Parathyroid adenoma (tissue), 2 donors: ENCODE measurements around the gene CADM1.

Experiments used
- H2AFZ ChIP-seq: fragments of 300-600 bp; sonication (generic); one replicate; pipeline ENCODE4 v1.7.0; 2017; ENCODE audit warnings: antibody characterized with exemption, mild to moderate bottlenecking
- H3K27ac ChIP-seq: fragments of 300-600 bp; sonication (generic); one replicate; pipeline ENCODE4 v1.7.0; 2017
- H3K27me3 ChIP-seq: fragments of 300-600 bp; sonication (generic); one replicate; pipeline ENCODE4 v1.7.0; 2017; ENCODE audit warnings: low read length; ENCODE audit not compliant: control insufficient read depth, insufficient read depth
- H3K36me3 ChIP-seq: fragments of 300-600 bp; sonication (generic); one replicate; pipeline ENCODE4 v1.7.0; 2017; ENCODE audit warnings: low read length; ENCODE audit not compliant: control insufficient read depth, insufficient read depth
- H3K4me1 ChIP-seq: fragments of 300-600 bp; sonication (generic); one replicate; pipeline ENCODE4 v1.7.0; 2017; ENCODE audit warnings: control low read depth
- H3K4me2 ChIP-seq: fragments of 300-600 bp; sonication (generic); one replicate; pipeline ENCODE4 v1.7.0; 2017; ENCODE audit warnings: low read length
- H3K4me3 ChIP-seq: fragments of 300-600 bp; sonication (generic); one replicate; pipeline ENCODE4 v1.7.0; 2017; ENCODE audit warnings: low read depth, low read length
- H3K79me2 ChIP-seq: fragments of 300-600 bp; sonication (generic); one replicate; pipeline ENCODE4 v1.7.0; 2017; ENCODE audit warnings: control low read depth
- H3K9ac ChIP-seq: fragments of 300-600 bp; sonication (generic); one replicate; pipeline ENCODE4 v1.7.0; 2017; ENCODE audit warnings: mild to moderate bottlenecking
- H3K9me3 ChIP-seq: fragments of 300-600 bp; sonication (generic); one replicate; pipeline ENCODE4 v1.7.0; 2017; ENCODE audit warnings: low read length; ENCODE audit not compliant: control insufficient read depth
- CTCF ChIP-seq: fragments of 300-600 bp; sonication (generic); IDR thresholded peaks from one replicate; pipeline ENCODE4 v1.7.0; 2017; ENCODE audit warnings: antibody characterized with exemption, mild to moderate bottlenecking
- donor health status: primary hyperparathyroidism.

CADM1 gene

DNA sequence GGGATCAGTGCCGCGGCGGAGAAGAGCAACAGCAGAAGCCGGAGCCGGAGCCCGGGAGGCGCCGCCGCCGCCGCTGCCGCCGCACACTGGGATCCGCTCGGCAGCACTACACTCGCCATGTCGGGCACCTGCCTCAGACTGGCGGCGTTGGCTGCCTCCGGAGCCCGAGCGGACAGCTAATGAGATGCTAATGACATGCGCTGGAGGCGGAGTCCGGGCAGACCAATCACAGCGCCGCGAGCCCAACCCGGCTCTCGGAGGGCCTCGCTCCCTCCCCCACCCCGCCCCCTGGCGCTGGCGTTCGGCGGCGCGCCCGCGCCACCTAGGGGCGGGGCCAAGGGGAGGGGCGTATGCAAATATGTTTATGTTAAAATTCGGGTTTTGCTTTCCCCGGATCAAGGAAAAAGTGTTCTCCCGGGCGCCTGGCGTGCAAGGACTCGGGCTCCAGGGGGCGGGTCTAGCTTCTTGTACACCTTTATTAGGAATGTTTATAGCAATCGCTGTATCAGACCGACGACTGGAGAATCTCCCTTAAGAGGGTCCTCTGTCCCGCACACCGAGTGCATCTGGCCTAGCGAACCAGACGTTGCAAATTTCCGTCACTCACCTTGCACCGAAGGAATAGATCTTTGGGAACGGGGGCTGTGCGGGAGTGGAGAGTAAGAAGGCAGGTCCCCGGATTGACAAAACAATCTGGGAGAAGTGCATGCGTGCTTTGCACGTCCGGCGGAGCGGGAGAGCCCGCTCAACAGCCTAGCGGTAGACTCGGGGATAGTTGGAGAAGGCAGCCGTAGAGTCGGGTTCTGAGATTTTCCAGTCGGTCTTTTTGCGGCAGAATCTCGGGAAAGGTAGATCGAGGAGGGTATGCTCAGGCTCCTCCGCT, at the start of gene CADM1:
Gene CADM1 (minus strand): TSS at position 140 of the 883 bp plus-strand sequence.
- H2AFZ ChIP-seq: peak within 1 kb of the TSS; percentile 98
- no peaks in the 10 kb centered on the region for H3K9me3 ChIP-seq
- H3K4me1 ChIP-seq: no peaks in the 10 kb centered on the region
- peak within 1 kb of the TSS; percentile 92 for H3K4me2 ChIP-seq
- no peak within 1 kb of the TSS for H3K9ac ChIP-seq
- no peaks in the 10 kb centered on the region for H3K79me2 ChIP-seq
- H3K36me3 ChIP-seq: no peaks in the 10 kb centered on the region
- TF ChIP-seq CTCF: peak; percentile 70
- no peaks in the 10 kb centered on the region for H3K27me3 ChIP-seq
- H3K27ac ChIP-seq: peak within 1 kb of the TSS; percentile 82
- peak within 1 kb of the TSS; percentile 68 for H3K4me3 ChIP-seq

DNA sequence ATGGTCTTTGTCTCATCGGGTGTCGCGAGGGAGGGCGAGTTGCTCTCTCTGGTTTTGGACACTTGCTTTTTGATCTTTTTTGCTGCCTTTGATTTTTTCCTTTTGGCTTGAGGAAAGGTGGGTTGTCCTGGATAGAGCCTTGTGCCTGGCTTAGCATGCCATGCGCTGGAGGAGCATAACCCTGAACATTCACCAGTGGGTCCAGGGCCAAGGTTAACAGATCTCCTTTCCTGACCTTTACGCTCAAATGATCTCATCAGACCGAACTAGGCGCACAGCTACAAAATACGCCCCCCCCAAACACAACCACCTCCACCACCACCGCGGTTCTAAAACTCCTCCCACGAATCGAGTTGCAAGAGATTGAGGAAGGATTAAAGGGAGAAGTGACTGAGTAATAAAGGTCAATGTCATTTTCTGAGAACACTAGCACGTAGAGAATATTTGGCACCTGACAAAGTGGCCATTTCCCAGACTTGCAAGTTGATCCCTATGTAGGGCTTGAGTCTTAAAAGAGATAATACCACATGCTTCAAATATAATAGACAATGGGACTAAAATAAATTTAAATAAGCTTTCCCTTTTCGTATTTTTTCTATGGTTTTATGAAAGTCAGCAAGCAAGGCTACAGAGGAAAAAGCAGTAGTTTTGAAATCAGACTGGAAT, 48.7 kb upstream of the CADM1 start:
- no peaks in the 10 kb centered on the region for H3K79me2 ChIP-seq
- no peak overlapping the region for H3K4me3 ChIP-seq
- H3K36me3 ChIP-seq: no peaks in the 10 kb centered on the region
- H3K27ac ChIP-seq: no peak overlapping the region
- TF ChIP-seq CTCF: no peak
- H2AFZ ChIP-seq: no peak overlapping the region
- H3K27me3 ChIP-seq: no peaks in the 10 kb centered on the region
- H3K9ac ChIP-seq: no peak overlapping the region
- no peaks in the 10 kb centered on the region for H3K9me3 ChIP-seq
- H3K4me2 ChIP-seq: no peak overlapping the region
- no peaks in the 10 kb centered on the region for H3K4me1 ChIP-seq

GRCh38 chr11:115552151-115552772, 48.0 kb upstream of the CADM1 start:
- H3K36me3 ChIP-seq: no peaks in the 10 kb centered on the region
- no peaks in the 10 kb centered on the region for H3K27me3 ChIP-seq
- H3K4me1 ChIP-seq: no peaks in the 10 kb centered on the region
- H3K27ac ChIP-seq: no peak overlapping the region
- no peaks in the 10 kb centered on the region for H3K79me2 ChIP-seq
- no peak overlapping the region for H3K4me2 ChIP-seq
- TF ChIP-seq CTCF: no peak
- H3K4me3 ChIP-seq: no peak overlapping the region
- H3K9ac ChIP-seq: no peak overlapping the region
- H3K9me3 ChIP-seq: no peaks in the 10 kb centered on the region
- H2AFZ ChIP-seq: no peak overlapping the region

DNA sequence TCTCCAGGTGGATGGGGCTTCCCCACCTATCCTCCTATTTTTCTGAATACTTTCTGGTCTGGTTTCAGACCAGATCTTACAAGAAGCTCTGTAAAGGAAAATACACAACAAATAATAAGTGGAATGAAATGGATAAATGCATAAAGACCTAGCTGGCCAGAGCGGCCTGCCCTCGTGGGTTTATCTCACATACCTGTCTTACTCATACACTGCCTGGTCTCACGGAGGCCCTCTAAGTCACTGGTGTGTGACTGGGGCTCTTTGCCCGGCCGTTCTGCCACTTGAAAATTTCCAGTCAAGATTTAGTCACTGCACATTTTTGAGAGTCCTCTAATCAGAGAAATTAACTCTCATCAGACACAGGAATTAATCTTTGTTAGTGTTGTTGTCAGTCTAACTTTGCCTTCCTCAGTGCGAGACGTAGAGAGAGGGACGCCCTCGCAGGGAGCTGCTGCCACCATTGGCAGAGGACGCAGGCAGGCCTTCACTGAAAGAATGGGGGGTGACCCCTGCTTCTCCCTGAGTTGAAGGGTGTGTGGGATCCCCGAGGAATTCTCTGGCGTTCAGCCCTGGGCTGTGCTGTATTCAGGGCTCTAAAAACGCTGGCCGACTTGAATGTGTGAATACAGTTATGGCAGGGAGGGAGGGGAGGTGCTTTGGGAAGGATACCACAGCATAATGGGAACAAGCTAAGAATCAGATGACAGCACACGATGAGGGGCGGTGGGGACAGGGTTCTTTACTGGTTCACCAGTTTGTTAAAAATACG, 46.3 kb upstream of the CADM1 start:
- H3K9me3 ChIP-seq: no peaks in the 10 kb centered on the region
- no peaks in the 10 kb centered on the region for H3K4me1 ChIP-seq
- H3K27ac ChIP-seq: no peak overlapping the region
- H2AFZ ChIP-seq: no peak overlapping the region
- no peak overlapping the region for H3K4me2 ChIP-seq
- H3K79me2 ChIP-seq: no peaks in the 10 kb centered on the region
- no peaks in the 10 kb centered on the region for H3K36me3 ChIP-seq
- no peak overlapping the region for H3K4me3 ChIP-seq
- TF ChIP-seq CTCF: no peak
- H3K27me3 ChIP-seq: no peaks in the 10 kb centered on the region
- H3K9ac ChIP-seq: no peak overlapping the region
